PC-3 (cell line): Measurements from ENCODE around the gene NPLOC4.

Experiments used
- CTCF ChIP-seq: fragments of 300-600 bp; sonication (generic); conservative IDR thresholded peaks from 2 replicates; pipeline ENCODE4 v1.5.1; 2017; ENCODE audit warnings: antibody characterized with exemption, low read depth, mild to moderate bottlenecking, low read length
- EZH2phosphoT487 ChIP-seq: fragments of 300-600 bp; sonication (generic); IDR thresholded peaks from 2 replicates; pipeline ENCODE4 v1.6.1; 2018; ENCODE audit warnings: mild to moderate bottlenecking, antibody characterized with exemption, low read length, borderline replicate concordance

- TF ChIP-seq CTCF: no peak
- TF ChIP-seq EZH2phosphoT487: no peak
These were observed 23.5 kb upstream of the NPLOC4 start for GRCh38 chr17:81660441-81660840.
